SK-N-SH (cell line): ENCODE data around the gene CIBAR2. TPM values are rescaled to one million over a fixed set of nuclear protein-coding genes. Genes with fewer than 3 reads are reported as not detected.

ENCODE experiments used
- CTCF ChIA-PET: fragments of 300-600, 350-600 bp; formaldehyde crosslinking; extraction: SDS; loops from one replicate; lab custom pipeline; 2021; lab: Yijun Ruan, JAX
- POLR2A ChIA-PET: fragments of 350-600 bp; sonication (Branson Sonifier 250); formaldehyde crosslinking; extraction: SDS; loops from one replicate; lab custom pipeline; 2020; ENCODE audit warnings: antibody characterized with exemption, inconsistent platforms; lab: Yijun Ruan, JAX
- DNase-seq: peaks from one replicate; pipeline ENCODE4 v3.0.0; 2012
- H2AFZ ChIP-seq: fragments of 200-600 bp; sonication (generic); 2 replicates; pipeline ENCODE4 v1.8.1; 2016; ENCODE audit warnings: antibody characterized with exemption, mild to moderate bottlenecking, low read depth
- H3F3A ChIP-seq: fragments of 200-600 bp; sonication (generic); replicated peaks from 2 replicates; pipeline ENCODE3; 2016; ENCODE audit warnings: antibody characterized with exemption, mild to moderate bottlenecking; ENCODE audit not compliant: insufficient read depth
- H3K27ac ChIP-seq, 2 experiments: fragments of 200-500 bp in 1 of 2; fragments of 200-600 bp in 1 of 2; sonication (Bioruptor generic) in 1 of 2; sonication (generic), shearing (Covaris generic) in 1 of 2; 2 replicates each; pipeline versions ENCODE4 v1.5.1 to v1.6.1; 2014 to 2016; ENCODE audit warnings: low read depth in 2 of 2, inconsistent platforms in 1 of 2, low read length in 1 of 2, mild to moderate bottlenecking in 1 of 2, mixed read lengths in 1 of 2
- H3K27me3 ChIP-seq: fragments of 200-600 bp; sonication (generic), shearing (Covaris generic); 2 replicates; pipeline ENCODE4 v1.6.1; 2016; ENCODE audit warnings: mixed run types; ENCODE audit not compliant: insufficient read depth
- H3K36me3 ChIP-seq, 2 experiments: fragments of 200-500 bp in 1 of 2; fragments of 200-600 bp in 1 of 2; sonication (Bioruptor generic) in 1 of 2; sonication (generic) in 1 of 2; replicated peaks in 1 of 2; 2 replicates each; pipeline versions ENCODE3 to v1.5.1; 2014 to 2016; ENCODE audit warnings: low read length in 1 of 2, mild to moderate bottlenecking in 1 of 2; ENCODE audit not compliant: insufficient read depth in 2 of 2, control insufficient read depth in 1 of 2
- H3K4me1 ChIP-seq, 2 experiments: fragments of 200-500 bp in 1 of 2; fragments of 200-600 bp in 1 of 2; sonication (Bioruptor generic) in 1 of 2; sonication (generic), shearing (Covaris generic) in 1 of 2; 2 replicates each; pipeline versions ENCODE4 v1.5.1 to v1.6.1; 2014 to 2016; ENCODE audit warnings: low read depth in 1 of 2, low read length in 1 of 2, mixed run types in 1 of 2; ENCODE audit not compliant: insufficient read depth in 2 of 2, control insufficient read depth in 1 of 2
- H3K4me2 ChIP-seq: fragments of 200-600 bp; sonication (generic), shearing (Covaris generic); 2 replicates; pipeline ENCODE4 v1.6.1; 2017; ENCODE audit warnings: mixed run types
- H3K4me3 ChIP-seq, 2 experiments: fragments of 200-500 bp in 1 of 2; fragments of 200-600 bp in 1 of 2; sonication (Bioruptor generic) in 1 of 2; sonication (generic), shearing (Covaris generic) in 1 of 2; 2 replicates each; pipeline versions ENCODE4 v1.5.1 to v1.8.1; 2014 to 2016; ENCODE audit warnings: low read depth in 2 of 2, inconsistent platforms in 1 of 2, low read length in 1 of 2, mild to moderate bottlenecking in 1 of 2, mixed read lengths in 1 of 2, moderate library complexity in 1 of 2
- H3K79me2 ChIP-seq: fragments of 200-600 bp; sonication (generic); 2 replicates; pipeline ENCODE4 v1.8.1; 2017; ENCODE audit warnings: mild to moderate bottlenecking; ENCODE audit not compliant: insufficient read depth
- H3K9ac ChIP-seq: fragments of 200-600 bp; sonication (generic); 2 replicates; pipeline ENCODE4 v1.6.1; 2017; ENCODE audit warnings: mixed run types
- H3K9me2 ChIP-seq: fragments of 200-600 bp; sonication (generic); 2 replicates; pipeline ENCODE4 v1.6.1; 2017; ENCODE audit warnings: mixed run types
- H3K9me3 ChIP-seq: fragments of 200-600 bp; sonication (generic); 2 replicates; pipeline ENCODE4 v1.6.1; 2017; ENCODE audit warnings: mixed run types, mild to moderate bottlenecking, moderate library complexity
- H4K20me1 ChIP-seq: fragments of 200-600 bp; sonication (generic); 2 replicates; pipeline ENCODE4 v1.6.1; 2017; ENCODE audit warnings: mild to moderate bottlenecking, mixed run types; ENCODE audit not compliant: insufficient read depth
- CHD2 ChIP-seq: fragments of 150-350 bp; IDR thresholded peaks from 2 replicates; pipeline ENCODE4 v1.6.1; 2018; ENCODE audit warnings: low read length; ENCODE audit not compliant: partially characterized antibody
- EP300 ChIP-seq, 2 experiments: IDR thresholded peaks; 2 replicates each; pipeline versions ENCODE4 v1.4.0 to v1.6.1; 2012; ENCODE audit warnings: borderline replicate concordance in 1 of 2, low read depth in 1 of 2, low read length in 1 of 2
- EZH2phosphoT487 ChIP-seq: fragments of 200-600 bp; sonication (generic); IDR thresholded peaks from 2 replicates; pipeline ENCODE4 v1.6.1; 2017; ENCODE audit warnings: low read depth, mixed run types, mild to moderate bottlenecking, antibody characterized with exemption, moderate library complexity, borderline replicate concordance
- FOSL2 ChIP-seq: IDR thresholded peaks from 2 replicates; pipeline ENCODE4 v1.4.0; 2012; ENCODE audit warnings: low read depth, mild to moderate bottlenecking, moderate library complexity, borderline replicate concordance
- GABPA ChIP-seq: IDR thresholded peaks from 2 replicates; pipeline ENCODE4 v1.4.0; 2012; ENCODE audit warnings: low read depth, mild to moderate bottlenecking
- JUND ChIP-seq: IDR thresholded peaks from 2 replicates; pipeline ENCODE4 v1.4.0; 2012
- NRF1 ChIP-seq: IDR thresholded peaks from 2 replicates; pipeline ENCODE4 v1.6.1; 2012; ENCODE audit warnings: low read depth, mild to moderate bottlenecking, low read length
- RAD21 ChIP-seq: IDR thresholded peaks from 2 replicates; pipeline ENCODE4 v1.6.1; 2012; ENCODE audit warnings: mild to moderate bottlenecking, low read length
- SIN3A ChIP-seq: IDR thresholded peaks from 2 replicates; pipeline ENCODE4 v1.6.1; 2012; ENCODE audit warnings: low read depth, mild to moderate bottlenecking, low read length, moderate library complexity, borderline replicate concordance
- SMC3 ChIP-seq: IDR thresholded peaks from 2 replicates; pipeline ENCODE4 v1.6.1; 2012; ENCODE audit warnings: low read depth, low read length, improper control_type of control experiment
- TCF12 ChIP-seq: IDR thresholded peaks from 2 replicates; pipeline ENCODE4 v1.4.0; 2012
- TEAD4 ChIP-seq: IDR thresholded peaks from 2 replicates; pipeline ENCODE4 v1.4.0; 2012; ENCODE audit warnings: mild to moderate bottlenecking, borderline replicate concordance; ENCODE audit not compliant: insufficient read depth
- YY1 ChIP-seq: IDR thresholded peaks from 2 replicates; pipeline ENCODE4 v1.4.0; 2012; ENCODE audit warnings: low read depth, mild to moderate bottlenecking
- WGBS: methylation state at CpG from one replicate; pipeline ENCODE4 v1.1.6; 2017; ENCODE audit warnings: low lambda C conversion rate; 5-methylcytosine and 5-hydroxymethylcytosine counted together
- polyA plus RNA-seq, 3 experiments: library from polyadenylated mRNA; depleted of rRNA; stranded (reverse); fragments of >200 nt; gene quantifications; 2 replicates each; pipeline ENCODE4 v1.2.3, GENCODE V29; 2012
- TF ChIP-seq, protein P1 (sequence below): fragments of 150-350 bp; IDR thresholded peaks from 2 replicates; pipeline ENCODE4 v1.6.1; 2017; ENCODE audit warnings: antibody characterized with exemption, low read length, low read depth, borderline replicate concordance
- TF ChIP-seq, protein P2 (sequence below): fragments of 200-600 bp; sonication (generic); IDR thresholded peaks from 2 replicates; pipeline ENCODE4 v1.6.1; 2017; ENCODE audit warnings: antibody characterized with exemption, mild to moderate bottlenecking, moderate library complexity
- TF ChIP-seq, protein P3 (sequence below): IDR thresholded peaks from 2 replicates; pipeline ENCODE4; 2012

Gene CIBAR2
- polyA plus RNA-seq, 1 of the 3 experiments (the other 2 are of a cell fraction) = 0.15 TPM

DNA sequence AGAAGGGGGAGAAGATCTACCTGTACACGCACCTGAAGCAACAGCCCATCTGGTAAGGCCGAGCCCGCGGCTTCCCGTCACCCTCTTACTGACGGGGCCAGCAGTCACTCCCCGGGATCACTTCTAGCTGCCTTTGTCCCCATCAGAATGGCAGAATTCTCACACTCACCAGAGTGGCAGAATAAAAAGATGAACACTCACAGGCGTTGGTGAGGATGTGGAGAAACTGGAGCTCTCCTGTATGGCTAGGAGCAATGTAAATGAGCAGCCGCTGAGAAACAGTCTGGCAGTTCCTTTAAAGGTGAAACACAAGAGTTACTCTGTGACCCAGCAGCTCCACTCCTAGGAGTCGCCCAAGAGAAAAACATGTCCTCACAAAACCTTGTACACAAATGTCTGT is 33.3 kb downstream of the CIBAR2 start:
- no peak for TF ChIP-seq RAD21
- Histone ChIP-seq H4K20me1 (no peaks in the 10 kb centered on the region), H3F3A (no peaks in the 10 kb centered on the region), H3K36me3 (peaks cover 0 to 6% of the 10 kb centered on the region in 2 experiments), H3K4me2 (no peak overlapping the region), H3K27me3 (no peaks in the 10 kb centered on the region), H3K79me2 (no peaks in the 10 kb centered on the region), H3K9me2 (no peaks in the 10 kb centered on the region), H3K27ac (no peak overlapping the region), H3K4me1 (peaks cover 0 to 4% of the 10 kb centered on the region in 2 experiments; a peak in 1 of 4 replicates), H2AFZ (no peak overlapping the region), H3K9ac (no peak overlapping the region), H3K9me3 (no peaks in the 10 kb centered on the region), H3K4me3 (no peak overlapping the region)
- 91% methylated on average over 10 of the region's 10 CpGs for WGBS
- no peak for DNase-seq
- CTCF ChIA-PET = interaction anchor here (0.7 kb wide), 1 partner anchor 8 kb away, joined by 3 read pairs; no protein-coding TSS in a partner anchor
- POLR2A ChIA-PET = no interaction called here

DNA sequence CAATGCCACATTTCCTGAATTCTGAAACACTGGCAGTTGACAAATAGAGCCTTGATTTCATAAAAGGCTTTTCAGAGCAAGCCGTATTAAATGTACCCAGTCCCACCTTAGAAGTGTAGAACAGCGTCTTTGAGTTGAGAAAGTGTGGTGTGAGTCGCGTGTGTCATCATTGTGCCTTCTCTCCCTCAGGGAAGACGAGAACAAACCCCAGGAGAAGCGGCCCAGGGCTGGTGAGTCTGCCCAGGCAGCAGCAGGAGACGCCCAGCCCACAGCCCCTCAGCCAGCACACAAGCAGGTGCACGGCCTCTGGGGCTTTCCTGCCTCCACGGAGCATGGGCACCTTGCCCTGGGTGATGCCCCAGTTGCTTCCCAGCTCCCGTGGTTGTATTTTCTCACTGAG is 34.0 kb downstream of the CIBAR2 start:
- Histone ChIP-seq H3K9me2 (no peaks in the 10 kb centered on the region), H2AFZ (no peak overlapping the region), H3K4me3 (no peak overlapping the region), H3K9ac (no peak overlapping the region), H3F3A (no peaks in the 10 kb centered on the region), H3K79me2 (no peaks in the 10 kb centered on the region), H3K4me2 (no peak overlapping the region), H4K20me1 (no peaks in the 10 kb centered on the region), H3K9me3 (no peaks in the 10 kb centered on the region), H3K36me3 (peaks cover 0 to 6% of the 10 kb centered on the region in 2 experiments), H3K27me3 (no peaks in the 10 kb centered on the region)
- DNase-seq = no peak
- whole genome bisulfite sequencing = 88% methylated on average over 8 of the region's 10 CpGs
- TF ChIP-seq JUND = no peak
- TF ChIP-seq, protein P1, sequence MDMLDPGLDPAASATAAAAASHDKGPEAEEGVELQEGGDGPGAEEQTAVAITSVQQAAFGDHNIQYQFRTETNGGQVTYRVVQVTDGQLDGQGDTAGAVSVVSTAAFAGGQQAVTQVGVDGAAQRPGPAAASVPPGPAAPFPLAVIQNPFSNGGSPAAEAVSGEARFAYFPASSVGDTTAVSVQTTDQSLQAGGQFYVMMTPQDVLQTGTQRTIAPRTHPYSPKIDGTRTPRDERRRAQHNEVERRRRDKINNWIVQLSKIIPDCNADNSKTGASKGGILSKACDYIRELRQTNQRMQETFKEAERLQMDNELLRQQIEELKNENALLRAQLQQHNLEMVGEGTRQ = no peak
- no peak for TF ChIP-seq NRF1
- TF ChIP-seq, protein P2, sequence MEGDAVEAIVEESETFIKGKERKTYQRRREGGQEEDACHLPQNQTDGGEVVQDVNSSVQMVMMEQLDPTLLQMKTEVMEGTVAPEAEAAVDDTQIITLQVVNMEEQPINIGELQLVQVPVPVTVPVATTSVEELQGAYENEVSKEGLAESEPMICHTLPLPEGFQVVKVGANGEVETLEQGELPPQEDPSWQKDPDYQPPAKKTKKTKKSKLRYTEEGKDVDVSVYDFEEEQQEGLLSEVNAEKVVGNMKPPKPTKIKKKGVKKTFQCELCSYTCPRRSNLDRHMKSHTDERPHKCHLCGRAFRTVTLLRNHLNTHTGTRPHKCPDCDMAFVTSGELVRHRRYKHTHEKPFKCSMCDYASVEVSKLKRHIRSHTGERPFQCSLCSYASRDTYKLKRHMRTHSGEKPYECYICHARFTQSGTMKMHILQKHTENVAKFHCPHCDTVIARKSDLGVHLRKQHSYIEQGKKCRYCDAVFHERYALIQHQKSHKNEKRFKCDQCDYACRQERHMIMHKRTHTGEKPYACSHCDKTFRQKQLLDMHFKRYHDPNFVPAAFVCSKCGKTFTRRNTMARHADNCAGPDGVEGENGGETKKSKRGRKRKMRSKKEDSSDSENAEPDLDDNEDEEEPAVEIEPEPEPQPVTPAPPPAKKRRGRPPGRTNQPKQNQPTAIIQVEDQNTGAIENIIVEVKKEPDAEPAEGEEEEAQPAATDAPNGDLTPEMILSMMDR = no peak
- TF ChIP-seq SIN3A = no peak
- TF ChIP-seq, all 33 proteins: peak for 0
- no peak overlapping the region for H3K27ac ChIP-seq
- ChIA-PET CTCF (no interaction called here), POLR2A (no interaction called here)
- peaks cover 0 to 4% of the 10 kb centered on the region in 2 experiments; a peak in 1 of 4 replicates for H3K4me1 ChIP-seq

DNA sequence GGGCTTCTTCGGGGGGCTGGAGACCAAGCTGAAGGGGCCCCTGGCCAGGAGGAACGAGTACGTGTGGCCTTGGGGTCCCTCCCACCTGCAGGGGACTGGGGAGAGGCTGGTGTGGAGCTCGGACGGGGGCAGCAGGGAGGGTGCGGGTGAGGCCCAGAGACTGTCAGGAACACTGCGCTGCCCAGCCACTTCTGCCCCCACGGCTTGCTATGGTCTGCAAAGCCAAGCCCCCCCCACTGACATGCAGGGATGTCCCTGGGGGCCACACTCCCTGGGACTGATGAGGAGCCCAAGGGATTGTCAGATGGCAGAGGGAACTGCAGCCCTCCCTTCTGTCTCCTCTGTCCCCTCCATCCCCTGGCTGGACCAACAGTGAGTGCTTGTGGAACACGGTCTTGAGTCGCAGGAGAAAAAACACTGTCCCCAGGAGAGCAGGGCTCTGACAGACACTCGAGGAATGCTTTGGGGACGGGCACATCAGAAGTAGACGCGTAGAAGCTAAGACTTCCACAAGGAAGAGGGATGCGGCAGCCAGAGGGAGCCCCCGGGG is 34.6 kb downstream of the CIBAR2 start:
- Histone ChIP-seq H3K36me3 (peaks cover 0 to 6% of the 10 kb centered on the region in 2 experiments), H3F3A (no peaks in the 10 kb centered on the region), H2AFZ (no peak overlapping the region), H3K79me2 (no peaks in the 10 kb centered on the region), H3K9me2 (no peaks in the 10 kb centered on the region), H3K27me3 (no peaks in the 10 kb centered on the region), H3K27ac (no peak overlapping the region), H3K4me3 (no peak overlapping the region), H3K9me3 (no peaks in the 10 kb centered on the region), H4K20me1 (no peaks in the 10 kb centered on the region), H3K9ac (no peak overlapping the region), H3K4me2 (no peak overlapping the region), H3K4me1 (peaks cover 0 to 4% of the 10 kb centered on the region in 2 experiments; a peak in 1 of 4 replicates)
- WGBS = 92% methylated on average over 15 of the region's 16 CpGs
- POLR2A ChIA-PET = no interaction called here
- no peak for DNase-seq
- CTCF ChIA-PET = interaction anchor here (2.5 kb wide), 1 partner anchor 9 kb away, joined by 11 read pairs; no protein-coding TSS in a partner anchor
- no peak for TF ChIP-seq CHD2
- TF ChIP-seq, protein P2 = no peak
- no peak for TF ChIP-seq SMC3
- TF ChIP-seq TCF12 = no peak
- TF ChIP-seq EZH2phosphoT487 = no peak
- no peak for TF ChIP-seq TEAD4
- TF ChIP-seq, protein P3, sequence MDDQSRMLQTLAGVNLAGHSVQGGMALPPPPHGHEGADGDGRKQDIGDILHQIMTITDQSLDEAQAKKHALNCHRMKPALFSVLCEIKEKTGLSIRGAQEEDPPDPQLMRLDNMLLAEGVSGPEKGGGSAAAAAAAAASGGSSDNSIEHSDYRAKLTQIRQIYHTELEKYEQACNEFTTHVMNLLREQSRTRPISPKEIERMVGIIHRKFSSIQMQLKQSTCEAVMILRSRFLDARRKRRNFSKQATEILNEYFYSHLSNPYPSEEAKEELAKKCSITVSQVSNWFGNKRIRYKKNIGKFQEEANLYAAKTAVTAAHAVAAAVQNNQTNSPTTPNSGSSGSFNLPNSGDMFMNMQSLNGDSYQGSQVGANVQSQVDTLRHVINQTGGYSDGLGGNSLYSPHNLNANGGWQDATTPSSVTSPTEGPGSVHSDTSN = no peak
- no peak for TF ChIP-seq YY1
- TF ChIP-seq FOSL2 = no peak
- no peak for TF ChIP-seq GABPA
- TF ChIP-seq EP300 (IDR thresholded peaks at IDR 0.05; ENCODE audit: borderline replicate concordance in 1 of 2, low read depth in 1 of 2, low read length in 1 of 2) = no peak
